ENCODE results near the gene NPY.

DNA sequence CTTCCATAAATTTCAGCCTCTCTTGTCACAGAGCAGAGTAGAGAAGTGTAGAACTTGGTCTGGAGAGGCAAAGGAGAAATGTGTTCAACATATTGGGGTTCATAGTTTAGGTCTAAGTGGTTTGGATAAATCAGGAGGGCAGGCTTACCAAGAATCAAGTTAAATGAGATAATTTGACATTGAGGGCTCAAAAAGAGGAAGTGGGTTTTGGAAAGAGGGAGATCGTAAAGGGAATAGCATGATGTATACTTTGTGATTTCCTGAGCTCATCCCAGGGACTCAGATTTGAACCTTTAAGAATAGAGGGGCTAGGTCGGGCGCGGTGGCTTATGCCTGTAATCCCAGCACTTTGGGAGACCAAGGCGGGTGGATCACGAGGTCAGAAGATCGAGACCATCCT lies 34.7 kb upstream of the NPY start:
- no peak for TF ChIP-seq POLR2A (IDR thresholded peaks at IDR 0.05; ENCODE audit: low read length)
- no peak for TF ChIP-seq HOXA7 (CRISPR knock-in tag; IDR thresholded peaks at IDR 0.05)
- no peak for TF ChIP-seq KDM5A (IDR thresholded peaks at IDR 0.05)
- TF ChIP-seq MAFK (IDR thresholded peaks at IDR 0.05; ENCODE audit: partially characterized antibody) = no peak
- TF ChIP-seq, protein P1, sequence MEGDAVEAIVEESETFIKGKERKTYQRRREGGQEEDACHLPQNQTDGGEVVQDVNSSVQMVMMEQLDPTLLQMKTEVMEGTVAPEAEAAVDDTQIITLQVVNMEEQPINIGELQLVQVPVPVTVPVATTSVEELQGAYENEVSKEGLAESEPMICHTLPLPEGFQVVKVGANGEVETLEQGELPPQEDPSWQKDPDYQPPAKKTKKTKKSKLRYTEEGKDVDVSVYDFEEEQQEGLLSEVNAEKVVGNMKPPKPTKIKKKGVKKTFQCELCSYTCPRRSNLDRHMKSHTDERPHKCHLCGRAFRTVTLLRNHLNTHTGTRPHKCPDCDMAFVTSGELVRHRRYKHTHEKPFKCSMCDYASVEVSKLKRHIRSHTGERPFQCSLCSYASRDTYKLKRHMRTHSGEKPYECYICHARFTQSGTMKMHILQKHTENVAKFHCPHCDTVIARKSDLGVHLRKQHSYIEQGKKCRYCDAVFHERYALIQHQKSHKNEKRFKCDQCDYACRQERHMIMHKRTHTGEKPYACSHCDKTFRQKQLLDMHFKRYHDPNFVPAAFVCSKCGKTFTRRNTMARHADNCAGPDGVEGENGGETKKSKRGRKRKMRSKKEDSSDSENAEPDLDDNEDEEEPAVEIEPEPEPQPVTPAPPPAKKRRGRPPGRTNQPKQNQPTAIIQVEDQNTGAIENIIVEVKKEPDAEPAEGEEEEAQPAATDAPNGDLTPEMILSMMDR (IDR thresholded peaks at IDR 0.05) = no peak
- no peak for TF ChIP-seq CHD2 (IDR thresholded peaks at IDR 0.05; ENCODE audit: low read length, partially characterized antibody)
- no peak for TF ChIP-seq JUN (IDR thresholded peaks at IDR 0.05)
- no peak for TF ChIP-seq RCOR1 (IDR thresholded peaks at IDR 0.05; ENCODE audit: low read depth, low read length)
- no peak for TF ChIP-seq EP300 (IDR thresholded peaks at IDR 0.05)
- TF ChIP-seq ZSCAN20 (CRISPR knock-in tag; IDR thresholded peaks at IDR 0.05) = no peak
- TF ChIP-seq, protein P2, sequence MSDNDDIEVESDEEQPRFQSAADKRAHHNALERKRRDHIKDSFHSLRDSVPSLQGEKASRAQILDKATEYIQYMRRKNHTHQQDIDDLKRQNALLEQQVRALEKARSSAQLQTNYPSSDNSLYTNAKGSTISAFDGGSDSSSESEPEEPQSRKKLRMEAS (IDR thresholded peaks at IDR 0.05) = no peak
- TF ChIP-seq, protein P3, sequence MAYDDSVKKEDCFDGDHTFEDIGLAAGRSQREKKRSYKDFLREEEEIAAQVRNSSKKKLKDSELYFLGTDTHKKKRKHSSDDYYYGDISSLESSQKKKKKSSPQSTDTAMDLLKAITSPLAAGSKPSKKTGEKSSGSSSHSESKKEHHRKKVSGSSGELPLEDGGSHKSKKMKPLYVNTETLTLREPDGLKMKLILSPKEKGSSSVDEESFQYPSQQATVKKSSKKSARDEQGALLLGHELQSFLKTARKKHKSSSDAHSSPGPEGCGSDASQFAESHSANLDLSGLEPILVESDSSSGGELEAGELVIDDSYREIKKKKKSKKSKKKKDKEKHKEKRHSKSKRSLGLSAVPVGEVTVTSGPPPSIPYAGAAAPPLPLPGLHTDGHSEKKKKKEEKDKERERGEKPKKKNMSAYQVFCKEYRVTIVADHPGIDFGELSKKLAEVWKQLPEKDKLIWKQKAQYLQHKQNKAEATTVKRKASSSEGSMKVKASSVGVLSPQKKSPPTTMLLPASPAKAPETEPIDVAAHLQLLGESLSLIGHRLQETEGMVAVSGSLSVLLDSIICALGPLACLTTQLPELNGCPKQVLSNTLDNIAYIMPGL (CRISPR knock-in tag; IDR thresholded peaks at IDR 0.05; ENCODE audit: borderline replicate concordance) = no peak
